Left ventricle myocardium inferior (tissue), 1 donor: ENCODE data around the gene C1orf21. TPM values are rescaled to one million over a fixed set of nuclear protein-coding genes. Genes with fewer than 3 reads are reported as not detected.

Experiments
- DNase-seq: peaks from one replicate; pipeline ENCODE4 v3.0.0-alpha.2; 2020
- H3K27ac ChIP-seq: fragments of 200-600 bp; replicated peaks from 2 replicates; pipeline ENCODE4 v1.8.0; 2021
- H3K27me3 ChIP-seq: fragments of 200-600 bp; 2 replicates; pipeline ENCODE4 v1.8.0; 2021; ENCODE audit warnings: low read depth
- H3K36me3 ChIP-seq: fragments of 200-600 bp; 2 replicates; pipeline ENCODE4 v1.8.0; 2021
- H3K4me1 ChIP-seq: fragments of 200-600 bp; 2 replicates; pipeline ENCODE4 v1.8.0; 2021
- H3K4me3 ChIP-seq: fragments of 200-600 bp; 2 replicates; pipeline ENCODE4 v1.8.0; 2021; ENCODE audit warnings: mild to moderate bottlenecking, moderate library complexity
- H3K9me3 ChIP-seq: fragments of 200-600 bp; replicated peaks from 2 replicates; pipeline ENCODE4 v1.8.0; 2021
- CTCF ChIP-seq: fragments of 200-600 bp; IDR thresholded peaks from 2 replicates; pipeline ENCODE4 v1.8.0; 2021; ENCODE audit warnings: antibody characterized with exemption, mild to moderate bottlenecking, borderline replicate concordance
- intact Hi-C: fragments of 100-400 bp; cut with micrococcal nuclease; formaldehyde crosslinking; loops from one replicate; pipeline ENCODE4 v1.11.0; 2022
- total RNA-seq: library from RNA; stranded (reverse); fragmentation: NEBNext Ultra II Directional; extraction: Animal tissue kit (Norgen Biotek cat#: 25700); gene quantifications from one replicate; pipeline ENCODE4 v1.2.1, GENCODE V29; 2021
- donor health status: DM: no; HTN: yes; CAD: no; lungs with severe emphysema.

The C1orf21 gene
- total RNA-seq, 1 donor from 2014 or later, result 79.9 TPM

- H3K4me3 ChIP-seq, result no peak overlapping the region
- no peak for TF ChIP-seq CTCF
- DNase-seq, result no peak
- peaks cover 15% of the 10 kb centered on the region for H3K4me1 ChIP-seq
- no peaks in the 10 kb centered on the region for H3K27me3 ChIP-seq
- no peaks in the 10 kb centered on the region for H3K9me3 ChIP-seq
- no peaks in the 10 kb centered on the region for H3K36me3 ChIP-seq
- intact Hi-C loops, result loop anchor here (10.0 kb wide), 1 partner anchor 421 kb away; no protein-coding TSS in a partner anchor
- no peak overlapping the region for H3K27ac ChIP-seq
Observed at GRCh38 chr1:184665360-184665759, 278.5 kb downstream of the C1orf21 start.

- Histone ChIP-seq H3K4me1 (peaks cover 4% of the 10 kb centered on the region), H3K36me3 (no peaks in the 10 kb centered on the region), H3K4me3 (no peak overlapping the region), H3K27ac (no peak overlapping the region), H3K9me3 (no peaks in the 10 kb centered on the region), H3K27me3 (no peaks in the 10 kb centered on the region)
- intact Hi-C loops, result loop anchor here (10.0 kb wide), 1 partner anchor 425 kb away; no protein-coding TSS in a partner anchor
- no peak for DNase-seq
- no peak for TF ChIP-seq CTCF
Observed at GRCh38 chr1:184669391-184669790, 282.6 kb downstream of the C1orf21 start.

DNA sequence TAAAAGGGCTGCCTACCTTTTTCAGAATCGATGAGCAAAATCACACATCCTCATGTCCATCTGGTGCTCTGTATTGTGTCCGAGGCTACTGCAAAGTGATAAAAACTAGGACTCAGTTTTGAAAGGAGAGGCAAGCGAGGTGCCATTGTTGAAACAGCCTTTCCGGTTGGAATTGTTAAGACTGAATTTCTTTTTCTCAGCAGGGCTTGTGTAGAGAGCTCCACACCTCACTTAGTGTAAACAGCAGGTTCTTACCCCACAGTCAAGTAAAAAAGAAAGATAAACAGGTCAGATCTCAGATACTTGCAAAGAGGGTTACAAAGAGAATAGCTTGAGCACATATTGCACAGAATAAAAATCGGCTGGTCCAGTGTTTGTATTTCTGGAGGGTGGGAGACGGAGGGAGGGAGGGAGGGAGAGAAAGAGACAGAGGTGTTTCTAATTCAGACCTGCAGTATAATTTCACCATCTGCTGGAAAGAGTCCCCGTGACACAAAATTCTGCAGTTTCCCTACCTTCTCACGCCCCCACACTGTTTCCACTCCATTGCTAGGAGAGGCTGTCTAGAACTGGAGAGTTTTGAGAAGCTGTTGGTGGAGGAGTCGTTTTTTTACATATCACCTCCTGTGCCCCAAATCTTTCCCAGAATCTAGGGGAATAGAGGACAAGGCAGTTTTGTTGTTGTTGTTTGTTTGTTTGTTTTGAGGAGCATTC is 285.3 kb downstream of the C1orf21 start:
- H3K4me1 ChIP-seq, result no peaks in the 10 kb centered on the region
- H3K9me3 ChIP-seq, result no peaks in the 10 kb centered on the region
- H3K27ac ChIP-seq, result no peak overlapping the region
- no peaks in the 10 kb centered on the region for H3K36me3 ChIP-seq
- no peaks in the 10 kb centered on the region for H3K27me3 ChIP-seq
- intact Hi-C loops, result loop anchor here (10.0 kb wide), 1 partner anchor 87 kb away; no protein-coding TSS in a partner anchor
- TF ChIP-seq CTCF, result no peak
- H3K4me3 ChIP-seq, result no peak overlapping the region
- no peak for DNase-seq

GRCh38 chr1:184673305-184673704 is 286.5 kb downstream of the C1orf21 start:
- Histone ChIP-seq H3K4me1 (no peaks in the 10 kb centered on the region), H3K9me3 (no peaks in the 10 kb centered on the region), H3K36me3 (no peaks in the 10 kb centered on the region), H3K27ac (no peak overlapping the region), H3K4me3 (no peak overlapping the region), H3K27me3 (no peaks in the 10 kb centered on the region)
- TF ChIP-seq CTCF, result no peak
- DNase-seq, result no peak
- intact Hi-C loops, result loop anchor here (10.0 kb wide), 1 partner anchor 89 kb away; no protein-coding TSS in a partner anchor

DNA sequence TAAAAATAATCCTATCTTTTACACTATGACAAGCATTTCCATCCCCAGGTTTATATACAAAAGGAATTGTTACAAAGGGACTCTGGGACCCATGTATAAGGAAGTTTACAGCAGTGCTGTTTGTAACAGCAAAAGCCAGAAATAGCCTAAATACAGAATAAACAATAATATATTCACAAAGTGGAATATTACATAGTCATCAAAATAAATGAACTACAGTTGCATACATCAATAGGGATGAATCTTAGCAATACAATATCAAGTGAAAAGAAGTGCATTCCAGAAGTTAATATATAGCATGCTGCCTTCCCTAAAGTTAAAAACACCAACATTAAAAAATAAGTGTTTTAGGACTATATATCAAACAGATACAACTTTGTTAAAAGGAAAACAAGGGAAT is 290.5 kb downstream of the C1orf21 start:
- intact Hi-C loops, result loop anchor here (10.0 kb wide), 1 partner anchor 93 kb away; no protein-coding TSS in a partner anchor
- no peak for TF ChIP-seq CTCF
- Histone ChIP-seq H3K9me3 (peaks cover 28% of the 10 kb centered on the region), H3K27ac (no peak overlapping the region), H3K27me3 (no peaks in the 10 kb centered on the region), H3K4me3 (no peak overlapping the region), H3K4me1 (no peaks in the 10 kb centered on the region), H3K36me3 (no peaks in the 10 kb centered on the region)
- no peak for DNase-seq
